Lower leg skin (tissue), 3 donors: ENCODE data around the gene TTC7B.

ENCODE experiments used
- POLR2A ChIP-seq, 2 donors: fragments of 450-650 bp; IDR thresholded peaks; one replicate each; pipeline ENCODE4 v1.6.1; 2016 to 2017; ENCODE audit warnings: antibody characterized with exemption in 2 of 2, mild to moderate bottlenecking in 1 of 2, moderate library complexity in 1 of 2
- TF ChIP-seq, protein P1 (sequence below), 3 donors: fragments of 450-650 bp; IDR thresholded peaks; one replicate each; pipeline ENCODE4 v1.5.1; 2016; ENCODE audit warnings: antibody characterized with exemption in 3 of 3, mild to moderate bottlenecking in 3 of 3, moderate library complexity in 2 of 3

DNA sequence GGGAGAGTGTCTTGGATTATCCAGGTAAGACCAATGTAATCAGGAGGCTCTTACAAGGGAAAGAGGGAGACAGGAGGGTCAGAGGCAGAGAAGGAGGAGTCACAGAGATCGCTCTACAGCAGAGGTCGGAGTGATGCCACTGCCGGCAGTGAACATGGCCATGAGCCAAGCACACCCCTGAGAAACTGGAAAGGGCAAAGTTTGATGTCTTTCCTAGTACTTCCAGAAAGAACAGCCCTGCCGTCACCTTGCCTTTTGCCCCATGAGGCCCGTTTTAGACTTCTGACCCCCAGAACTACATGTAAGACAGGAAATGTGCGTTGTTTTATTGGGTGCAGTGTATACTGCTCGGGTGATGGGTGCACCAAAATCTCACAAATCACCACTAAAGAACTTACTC is 285.7 kb downstream of the TTC7B start:
- TF ChIP-seq, protein P1, sequence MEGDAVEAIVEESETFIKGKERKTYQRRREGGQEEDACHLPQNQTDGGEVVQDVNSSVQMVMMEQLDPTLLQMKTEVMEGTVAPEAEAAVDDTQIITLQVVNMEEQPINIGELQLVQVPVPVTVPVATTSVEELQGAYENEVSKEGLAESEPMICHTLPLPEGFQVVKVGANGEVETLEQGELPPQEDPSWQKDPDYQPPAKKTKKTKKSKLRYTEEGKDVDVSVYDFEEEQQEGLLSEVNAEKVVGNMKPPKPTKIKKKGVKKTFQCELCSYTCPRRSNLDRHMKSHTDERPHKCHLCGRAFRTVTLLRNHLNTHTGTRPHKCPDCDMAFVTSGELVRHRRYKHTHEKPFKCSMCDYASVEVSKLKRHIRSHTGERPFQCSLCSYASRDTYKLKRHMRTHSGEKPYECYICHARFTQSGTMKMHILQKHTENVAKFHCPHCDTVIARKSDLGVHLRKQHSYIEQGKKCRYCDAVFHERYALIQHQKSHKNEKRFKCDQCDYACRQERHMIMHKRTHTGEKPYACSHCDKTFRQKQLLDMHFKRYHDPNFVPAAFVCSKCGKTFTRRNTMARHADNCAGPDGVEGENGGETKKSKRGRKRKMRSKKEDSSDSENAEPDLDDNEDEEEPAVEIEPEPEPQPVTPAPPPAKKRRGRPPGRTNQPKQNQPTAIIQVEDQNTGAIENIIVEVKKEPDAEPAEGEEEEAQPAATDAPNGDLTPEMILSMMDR (IDR thresholded peaks at IDR 0.05) = no peak
- no peak for TF ChIP-seq POLR2A (IDR thresholded peaks at IDR 0.05)
